Keratinocyte (primary cell): ENCODE results near the gene EDEM1.

Source experiments
- EZH2 ChIP-seq: IDR thresholded peaks from one replicate; pipeline ENCODE4 v1.6.1; 2012; ENCODE audit warnings: inconsistent platforms, mild to moderate bottlenecking, low read length, moderate library complexity
- TF ChIP-seq, protein P1 (sequence below), 3 experiments: IDR thresholded peaks in 1 of 3; conservative IDR thresholded peaks in 1 of 3; optimal IDR thresholded peaks in 1 of 3; 2 replicates in 2 of 3; 3 replicates in 1 of 3; pipeline versions ENCODE3 to v1.5.1; 2011; ENCODE audit warnings: low read length in 3 of 3, mild to moderate bottlenecking in 3 of 3, moderate library complexity in 2 of 3, control low read depth in 1 of 3, inconsistent platforms in 1 of 3; ENCODE audit not compliant: insufficient read depth in 2 of 3; ENCODE audit errors: extremely low read depth in 1 of 3

DNA sequence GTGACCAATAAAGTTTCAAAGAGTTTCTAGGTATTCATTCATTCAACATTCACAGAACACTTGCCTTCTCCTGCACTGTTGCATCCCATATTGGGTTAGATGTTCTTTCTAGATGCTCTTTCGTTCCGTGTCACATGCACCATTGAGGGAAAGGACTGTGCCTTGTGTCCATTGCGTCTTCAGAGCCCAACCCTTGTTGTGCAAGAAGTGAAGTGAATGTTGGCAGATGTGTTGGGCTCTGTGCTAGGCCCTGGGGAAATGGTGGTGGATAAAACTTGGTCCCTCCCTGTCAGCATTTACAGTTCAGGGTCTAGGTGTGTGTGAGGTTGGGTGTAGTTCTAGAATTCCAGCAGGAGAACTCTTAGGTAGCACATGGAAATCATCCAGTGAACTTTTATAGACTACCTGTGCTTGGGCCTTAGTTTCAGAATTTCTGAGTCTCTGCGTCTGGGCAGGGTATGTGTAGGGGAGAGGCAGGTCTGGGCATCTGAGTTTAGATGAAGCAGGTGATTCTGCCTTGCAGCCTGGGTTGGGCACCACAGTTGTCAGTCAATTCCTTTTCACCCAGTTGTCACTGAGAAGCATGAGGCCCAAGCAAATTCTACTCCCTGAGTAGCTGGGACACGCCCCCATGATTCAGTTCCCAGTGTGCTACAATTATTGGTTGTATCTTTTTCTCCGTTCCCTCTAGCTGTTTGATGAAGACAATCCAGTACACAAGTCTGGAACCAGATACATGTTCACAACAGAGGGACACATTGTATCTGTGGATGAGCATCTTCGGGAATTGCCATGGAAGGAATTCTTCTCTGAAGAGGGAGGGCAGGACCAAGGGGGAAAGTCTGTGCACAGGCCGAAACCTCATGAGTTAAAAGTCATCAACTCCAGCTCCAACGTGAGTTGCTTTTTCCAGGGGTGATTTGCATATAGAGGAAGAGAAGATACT, 25.4 kb downstream of the EDEM1 start:
- TF ChIP-seq, protein P1, sequence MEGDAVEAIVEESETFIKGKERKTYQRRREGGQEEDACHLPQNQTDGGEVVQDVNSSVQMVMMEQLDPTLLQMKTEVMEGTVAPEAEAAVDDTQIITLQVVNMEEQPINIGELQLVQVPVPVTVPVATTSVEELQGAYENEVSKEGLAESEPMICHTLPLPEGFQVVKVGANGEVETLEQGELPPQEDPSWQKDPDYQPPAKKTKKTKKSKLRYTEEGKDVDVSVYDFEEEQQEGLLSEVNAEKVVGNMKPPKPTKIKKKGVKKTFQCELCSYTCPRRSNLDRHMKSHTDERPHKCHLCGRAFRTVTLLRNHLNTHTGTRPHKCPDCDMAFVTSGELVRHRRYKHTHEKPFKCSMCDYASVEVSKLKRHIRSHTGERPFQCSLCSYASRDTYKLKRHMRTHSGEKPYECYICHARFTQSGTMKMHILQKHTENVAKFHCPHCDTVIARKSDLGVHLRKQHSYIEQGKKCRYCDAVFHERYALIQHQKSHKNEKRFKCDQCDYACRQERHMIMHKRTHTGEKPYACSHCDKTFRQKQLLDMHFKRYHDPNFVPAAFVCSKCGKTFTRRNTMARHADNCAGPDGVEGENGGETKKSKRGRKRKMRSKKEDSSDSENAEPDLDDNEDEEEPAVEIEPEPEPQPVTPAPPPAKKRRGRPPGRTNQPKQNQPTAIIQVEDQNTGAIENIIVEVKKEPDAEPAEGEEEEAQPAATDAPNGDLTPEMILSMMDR (optimal IDR thresholded peaks at IDR 0.05 in 1 of 3, IDR thresholded peaks at IDR 0.05 in 1 of 3, conservative IDR thresholded peaks at IDR 0.05 in 1 of 3; ENCODE audit: extremely low read depth in 1 of 3, insufficient read depth in 2 of 3, low read length in 3 of 3), result no peak
- TF ChIP-seq EZH2, result no peak
